H1 (cell line): ENCODE data around the gene TMCC3. TPM values are rescaled to one million over a fixed set of nuclear protein-coding genes. Genes with fewer than 3 reads are reported as not detected.

ENCODE experiments used
- CTCF ChIA-PET: fragments of 300-600 bp; sonication (Branson Sonifier 250); formaldehyde crosslinking; loops from one replicate; lab custom pipeline; 2021; ENCODE audit not compliant: partially characterized antibody; lab: Charles Lee
- POLR2A ChIA-PET: fragments of 300-600 bp; sonication (Branson Sonifier 250); formaldehyde crosslinking; loops from one replicate; lab custom pipeline; 2021; ENCODE audit warnings: inconsistent platforms; ENCODE audit not compliant: partially characterized antibody; lab: Charles Lee
- DNase-seq, 2 experiments: peaks; one replicate each; pipeline versions ENCODE4 v3.0.0 to v3.0.0-alpha.2; 2010 to 2022; ENCODE audit warnings: low spot score in 2 of 2, low read depth in 1 of 2, mixed read lengths in 1 of 2
- FAIRE-seq: peaks from 2 replicates; lab custom pipeline; 2011; peaks lifted over from hg19 to GRCh38; lab: Jason Lieb, UNC
- H2AFZ ChIP-seq: 2 replicates; pipeline ENCODE4 v1.8.1; 2012; ENCODE audit warnings: low read length, inconsistent platforms
- H2AK5ac ChIP-seq: 2 replicates; pipeline ENCODE4 v1.6.1; 2013; ENCODE audit warnings: low read depth, low read length
- H2BK120ac ChIP-seq: replicated peaks from 2 replicates; pipeline ENCODE3; 2013; ENCODE audit warnings: low read depth, low read length, inconsistent platforms
- H2BK12ac ChIP-seq: 2 replicates; pipeline ENCODE4 v1.6.1; 2013; ENCODE audit warnings: low read depth, low read length
- H2BK15ac ChIP-seq: 2 replicates; pipeline ENCODE4 v1.6.1; 2013; ENCODE audit warnings: low read length
- H2BK20ac ChIP-seq: 2 replicates; pipeline ENCODE4 v1.6.1; 2013; ENCODE audit warnings: low read length
- H2BK5ac ChIP-seq: 2 replicates; pipeline ENCODE4 v1.6.1; 2013; ENCODE audit warnings: low read depth, low read length
- H3K14ac ChIP-seq: 2 replicates; pipeline ENCODE4 v1.6.1; 2013; ENCODE audit warnings: inconsistent platforms; ENCODE audit not compliant: insufficient read length
- H3K18ac ChIP-seq: 2 replicates; pipeline ENCODE4 v1.6.1; 2013; ENCODE audit warnings: low read length; ENCODE audit errors: extremely low read depth
- H3K23ac ChIP-seq: 2 replicates; pipeline ENCODE4 v1.6.1; 2013; ENCODE audit warnings: inconsistent platforms; ENCODE audit not compliant: insufficient read length
- H3K23me2 ChIP-seq: 2 replicates; pipeline ENCODE4 v1.6.1; 2013; ENCODE audit warnings: low read depth, low read length
- H3K27ac ChIP-seq: 2 replicates; pipeline ENCODE4 v1.6.1; 2011; ENCODE audit warnings: low read depth, low read length, inconsistent platforms
- H3K27me3 ChIP-seq, 4 experiments: replicated peaks in 1 of 4; 1 replicate in 1 of 4; 2 replicates in 3 of 4; pipeline versions ENCODE4 v1.6.1 to v1.8.1; 2011 to 2013; ENCODE audit warnings: low read length in 3 of 4, mild to moderate bottlenecking in 3 of 4, inconsistent platforms in 2 of 4, mixed read lengths in 2 of 4, moderate library complexity in 1 of 4; ENCODE audit not compliant: control insufficient read depth in 3 of 4, insufficient read depth in 3 of 4; ENCODE audit errors: extremely low read depth in 1 of 4
- H3K36me3 ChIP-seq, 4 experiments: 2 replicates each; pipeline versions ENCODE4 v1.6.1 to v1.8.1; 2011 to 2013; ENCODE audit warnings: mild to moderate bottlenecking in 4 of 4, low read length in 3 of 4, moderate library complexity in 2 of 4, control low read depth in 1 of 4, inconsistent platforms in 1 of 4; ENCODE audit not compliant: insufficient read depth in 4 of 4, control insufficient read depth in 2 of 4
- H3K4ac ChIP-seq: replicated peaks from 2 replicates; pipeline ENCODE3; 2013; ENCODE audit warnings: low read length, low read depth, mixed read lengths, inconsistent platforms; ENCODE audit not compliant: insufficient read length
- H3K4me1 ChIP-seq, 4 experiments: replicated peaks in 1 of 4; 1 replicate in 1 of 4; 2 replicates in 3 of 4; pipeline versions ENCODE4 v1.6.1 to v1.8.1; 2011 to 2013; ENCODE audit warnings: low read length in 3 of 4, inconsistent platforms in 2 of 4, mixed read lengths in 1 of 4; ENCODE audit not compliant: insufficient read depth in 4 of 4, control insufficient read depth in 3 of 4
- H3K4me2 ChIP-seq, 2 experiments: 2 replicates each; pipeline versions ENCODE4 v1.6.1 to v1.8.1; 2011 to 2013; ENCODE audit warnings: low read depth in 2 of 2, low read length in 2 of 2, control low read depth in 1 of 2, inconsistent platforms in 1 of 2, mild to moderate bottlenecking in 1 of 2; ENCODE audit not compliant: insufficient read depth in 1 of 2
- H3K4me3 ChIP-seq, 4 experiments: fragments of 200-600, 300-600 bp in 1 of 4; sonication (generic), shearing (Covaris generic), sonication (Bioruptor Twin) in 1 of 4; 2 replicates each; pipeline versions ENCODE4 v1.5.1 to v1.8.1; 2011 to 2016; ENCODE audit warnings: low read length in 4 of 4, low read depth in 3 of 4, control low read depth in 2 of 4, inconsistent platforms in 2 of 4, mild to moderate bottlenecking in 2 of 4, mixed read lengths in 1 of 4, moderate library complexity in 1 of 4; ENCODE audit not compliant: insufficient read depth in 2 of 4; ENCODE audit errors: extremely low read depth in 1 of 4
- H3K56ac ChIP-seq: replicated peaks from 2 replicates; pipeline ENCODE3; 2013; ENCODE audit warnings: low read depth, mild to moderate bottlenecking, mixed read lengths, low read length, inconsistent platforms; ENCODE audit not compliant: insufficient read length
- H3K79me1 ChIP-seq: 2 replicates; pipeline ENCODE4 v1.6.1; 2013; ENCODE audit warnings: low read depth, low read length, control low read depth
- H3K79me2 ChIP-seq, 2 experiments: 2 replicates each; pipeline versions ENCODE4 v1.6.1 to v1.8.1; 2012 to 2013; ENCODE audit warnings: low read length in 2 of 2, mild to moderate bottlenecking in 2 of 2, inconsistent platforms in 1 of 2; ENCODE audit not compliant: insufficient read depth in 2 of 2, control insufficient read depth in 1 of 2
- H3K9ac ChIP-seq, 4 experiments: replicated peaks in 1 of 4; 1 replicate in 1 of 4; 2 replicates in 3 of 4; pipeline versions ENCODE4 v1.6.1 to v1.8.1; 2011 to 2013; ENCODE audit warnings: low read depth in 3 of 4, low read length in 3 of 4, control low read depth in 2 of 4, mild to moderate bottlenecking in 2 of 4, moderate library complexity in 2 of 4, inconsistent platforms in 1 of 4; ENCODE audit errors: extremely low read depth in 1 of 4
- H3K9me3 ChIP-seq, 2 experiments: 2 replicates each; pipeline versions ENCODE4 v1.6.1 to v1.8.1; 2012 to 2013; ENCODE audit warnings: mild to moderate bottlenecking in 2 of 2, moderate library complexity in 2 of 2, control low read depth in 1 of 2, inconsistent platforms in 1 of 2, low read depth in 1 of 2, low read length in 1 of 2, mixed read lengths in 1 of 2; ENCODE audit not compliant: insufficient read depth in 2 of 2
- H4K20me1 ChIP-seq, 2 experiments: replicated peaks in 1 of 2; 2 replicates each; pipeline versions ENCODE3 to v1.8.1; 2011 to 2013; ENCODE audit warnings: inconsistent platforms in 2 of 2, low read length in 2 of 2, mild to moderate bottlenecking in 1 of 2; ENCODE audit not compliant: insufficient read depth in 2 of 2, control insufficient read depth in 1 of 2
- H4K5ac ChIP-seq: 2 replicates; pipeline ENCODE4 v1.6.1; 2013; ENCODE audit warnings: low read length, low read depth, mixed read lengths, inconsistent platforms; ENCODE audit not compliant: insufficient read length
- H4K8ac ChIP-seq: 2 replicates; pipeline ENCODE4 v1.8.0; 2013; ENCODE audit warnings: mild to moderate bottlenecking, moderate library complexity, low read length, inconsistent platforms; ENCODE audit not compliant: insufficient read depth; ENCODE audit errors: extremely low read depth
- H4K91ac ChIP-seq: replicated peaks from 2 replicates; pipeline ENCODE3; 2013; ENCODE audit warnings: low read length, mixed read lengths, inconsistent platforms; ENCODE audit not compliant: insufficient read length
- CEBPB ChIP-seq: IDR thresholded peaks from 2 replicates; pipeline ENCODE4 v1.6.1; 2012; ENCODE audit warnings: low read depth, low read length
- GABPA ChIP-seq: IDR thresholded peaks from 2 replicates; pipeline ENCODE4 v1.6.1; 2011; ENCODE audit warnings: mild to moderate bottlenecking, low read length, moderate library complexity, borderline replicate concordance; ENCODE audit not compliant: insufficient read depth
- KDM4A ChIP-seq: IDR thresholded peaks from one replicate; pipeline ENCODE4 v1.7.1; 2012; ENCODE audit warnings: low read depth, mild to moderate bottlenecking, moderate library complexity, low read length, inconsistent platforms; ENCODE audit not compliant: severe bottlenecking
- POLR2AphosphoS5 ChIP-seq: IDR thresholded peaks from 2 replicates; pipeline ENCODE4 v1.6.1; 2011; ENCODE audit warnings: low read depth, low read length
- RFX5 ChIP-seq: IDR thresholded peaks from 2 replicates; pipeline ENCODE4 v1.6.1; 2011; ENCODE audit warnings: low read depth, low read length, improper control_type of control experiment, borderline replicate concordance
- RXRA ChIP-seq: IDR thresholded peaks from 2 replicates; pipeline ENCODE4 v1.6.1; 2011; ENCODE audit warnings: low read depth, mild to moderate bottlenecking, low read length, moderate library complexity; ENCODE audit not compliant: insufficient read depth
- SP4 ChIP-seq: IDR thresholded peaks from 2 replicates; pipeline ENCODE4 v1.6.1; 2012; ENCODE audit warnings: low read length, inconsistent platforms
- SUZ12 ChIP-seq: fragments of 200-600 bp; sonication (generic); IDR thresholded peaks from 2 replicates; pipeline ENCODE4 v1.6.1; 2012; ENCODE audit warnings: mild to moderate bottlenecking, inconsistent platforms, low read length, moderate library complexity, mixed read lengths
- polyA plus RNA-seq, 7 experiments: library from polyadenylated mRNA; depleted of rRNA in 3 of 7; stranded (reverse) in 5 of 7; unstranded in 2 of 7; fragments of >200 nt in 5 of 7; fragments of 200-250 nt in 2 of 7; gene quantifications; 1 replicate in 5 of 7; 2 replicates in 1 of 7; 4 replicates in 1 of 7; pipeline versions ENCODE4 v1.2.1 to v1.2.3, GENCODE V29; 2011 to 2013; ENCODE audit warnings: missing spikeins in 2 of 7, mixed read lengths in 2 of 7
- total RNA-seq: library from RNA; stranded (reverse); fragmentation: NEBNext Ultra II Directional; extraction: Animal tissue kit (Norgen Biotek cat#: 25700); gene quantifications from 2 replicates; pipeline ENCODE4 v1.2.1, GENCODE V29; 2021
- TF ChIP-seq, protein P1 (sequence below), 3 experiments: IDR thresholded peaks; 1 replicate in 2 of 3; 2 replicates in 1 of 3; pipeline versions ENCODE4 v1.5.1 to v1.6.1; 2011; ENCODE audit warnings: low read length in 3 of 3, mild to moderate bottlenecking in 3 of 3, inconsistent platforms in 2 of 3, low read depth in 1 of 3, moderate library complexity in 1 of 3; ENCODE audit not compliant: insufficient read depth in 1 of 3; ENCODE audit errors: control extremely low read depth in 1 of 3

Gene TMCC3
- total and polyA plus RNA-seq, 2 of the 8 experiments (the other 6 are each of a cell fraction or from before 2014, with no cell fraction given) = 1.7 to 4.1 TPM

DNA sequence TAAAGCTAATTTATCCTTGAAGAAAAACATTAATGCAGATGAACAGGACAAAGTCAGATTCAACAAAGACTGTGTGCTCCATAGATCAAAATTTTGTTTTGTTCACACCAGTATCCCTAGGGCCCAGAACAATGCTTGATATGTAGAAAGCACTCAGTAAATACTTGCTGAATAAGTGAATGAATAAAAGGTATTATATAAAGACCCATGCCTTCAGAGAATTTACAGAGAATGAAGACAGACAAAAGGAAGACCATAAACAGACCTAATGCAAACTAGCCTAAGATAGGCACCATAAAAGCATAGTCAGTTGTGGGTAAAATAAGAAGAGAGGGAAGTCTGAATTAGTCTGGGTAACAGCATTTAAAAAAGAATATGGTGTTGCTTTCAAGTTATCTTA is 47.3 kb upstream of the TMCC3 start:
- H3K9me3 ChIP-seq = no peaks in the 10 kb centered on the region
- no peak overlapping the region for H3K23ac ChIP-seq
- H2BK120ac ChIP-seq = no peak overlapping the region
- TF ChIP-seq GABPA (no peak), CEBPB (no peak), SUZ12 (no peak), SP4 (no peak), POLR2AphosphoS5 (no peak), RXRA (no peak), RFX5 (no peak), KDM4A (no peak)
- TF ChIP-seq, protein P1, sequence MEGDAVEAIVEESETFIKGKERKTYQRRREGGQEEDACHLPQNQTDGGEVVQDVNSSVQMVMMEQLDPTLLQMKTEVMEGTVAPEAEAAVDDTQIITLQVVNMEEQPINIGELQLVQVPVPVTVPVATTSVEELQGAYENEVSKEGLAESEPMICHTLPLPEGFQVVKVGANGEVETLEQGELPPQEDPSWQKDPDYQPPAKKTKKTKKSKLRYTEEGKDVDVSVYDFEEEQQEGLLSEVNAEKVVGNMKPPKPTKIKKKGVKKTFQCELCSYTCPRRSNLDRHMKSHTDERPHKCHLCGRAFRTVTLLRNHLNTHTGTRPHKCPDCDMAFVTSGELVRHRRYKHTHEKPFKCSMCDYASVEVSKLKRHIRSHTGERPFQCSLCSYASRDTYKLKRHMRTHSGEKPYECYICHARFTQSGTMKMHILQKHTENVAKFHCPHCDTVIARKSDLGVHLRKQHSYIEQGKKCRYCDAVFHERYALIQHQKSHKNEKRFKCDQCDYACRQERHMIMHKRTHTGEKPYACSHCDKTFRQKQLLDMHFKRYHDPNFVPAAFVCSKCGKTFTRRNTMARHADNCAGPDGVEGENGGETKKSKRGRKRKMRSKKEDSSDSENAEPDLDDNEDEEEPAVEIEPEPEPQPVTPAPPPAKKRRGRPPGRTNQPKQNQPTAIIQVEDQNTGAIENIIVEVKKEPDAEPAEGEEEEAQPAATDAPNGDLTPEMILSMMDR (IDR thresholded peaks at IDR 0.05; ENCODE audit: control extremely low read depth in 1 of 3, insufficient read depth in 1 of 3, low read depth in 1 of 3, low read length in 3 of 3) = no peak
- TF ChIP-seq, all 59 proteins: peak for 0
- Histone ChIP-seq H2AK5ac (no peak overlapping the region), H3K79me1 (no peaks in the 10 kb centered on the region), H2AFZ (no peak overlapping the region), H2BK15ac (no peak overlapping the region), H3K36me3 (no peaks in the 10 kb centered on the region), H2BK12ac (no peak overlapping the region), H3K14ac (no peak overlapping the region), H3K4me3 (no peak overlapping the region), H3K4me1 (no peaks in the 10 kb centered on the region; a peak in 1 of 7 replicates), H2BK5ac (no peak overlapping the region), H3K79me2 (no peaks in the 10 kb centered on the region), H3K27me3 (no peaks in the 10 kb centered on the region), H3K56ac (no peak overlapping the region), H3K18ac (no peak overlapping the region), H4K20me1 (no peaks in the 10 kb centered on the region), H4K5ac (no peak overlapping the region), H4K8ac (no peak overlapping the region), H3K4me2 (no peak overlapping the region), H3K4ac (no peak overlapping the region), H2BK20ac (no peak overlapping the region), H3K9ac (no peak overlapping the region), H3K27ac (no peak overlapping the region), H4K91ac (no peak overlapping the region), H3K23me2 (no peaks in the 10 kb centered on the region)
- FAIRE-seq (no peak), DNase-seq (no peak)
- ChIA-PET CTCF (interaction anchor here (1.3 to 1.4 kb wide), 2 partner anchors 13 to 20 kb away, joined by 3 to 5 read pairs; no protein-coding TSS in a partner anchor), POLR2A (no interaction called here)
